Measurements from ENCODE around the gene ATP5F1E. TPM values are rescaled to one million over a fixed set of nuclear protein-coding genes. Genes with fewer than 3 reads are reported as not detected.

The ATP5F1E gene
- total RNA-seq, 1 donor from 2014 or later: 86.1 TPM

DNA sequence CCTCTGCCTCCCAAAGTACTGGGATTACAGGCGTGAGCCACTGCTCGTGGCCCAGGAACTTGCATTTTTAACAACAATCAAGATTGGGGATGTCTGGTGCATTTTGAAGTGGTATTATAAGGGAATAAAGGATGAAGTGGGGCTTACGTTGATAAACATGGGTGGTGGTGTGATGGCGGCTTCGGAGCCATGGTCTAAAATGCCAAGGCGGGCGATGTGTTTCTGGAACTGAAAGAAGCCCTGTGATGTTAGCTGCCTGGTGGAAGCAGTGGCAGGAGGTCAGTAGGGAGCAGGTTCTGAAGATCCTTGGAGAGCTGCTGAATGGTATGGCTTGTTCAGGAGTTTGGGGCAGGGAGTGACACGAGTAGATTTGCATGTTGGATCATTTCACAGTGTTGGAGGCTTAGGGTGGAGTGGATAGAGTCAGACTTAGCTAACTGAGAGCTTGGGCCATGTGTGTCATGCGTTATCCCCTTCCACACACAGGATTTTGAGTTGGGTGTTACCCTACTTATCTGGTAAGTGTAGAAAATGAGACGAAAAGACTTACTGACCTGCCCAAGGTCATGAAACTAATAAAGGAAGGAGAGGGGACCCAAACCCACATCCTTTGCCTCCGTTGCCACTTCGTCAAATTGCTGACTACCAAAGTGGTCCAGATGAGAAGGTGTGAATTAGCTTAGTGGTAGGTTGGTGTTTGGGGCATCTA is 49.6 kb downstream of the ATP5F1E start:
- peak overlapping the region; percentile 71 for H3K27ac Mint-ChIP-seq
- TF ChIP-seq, protein P1, sequence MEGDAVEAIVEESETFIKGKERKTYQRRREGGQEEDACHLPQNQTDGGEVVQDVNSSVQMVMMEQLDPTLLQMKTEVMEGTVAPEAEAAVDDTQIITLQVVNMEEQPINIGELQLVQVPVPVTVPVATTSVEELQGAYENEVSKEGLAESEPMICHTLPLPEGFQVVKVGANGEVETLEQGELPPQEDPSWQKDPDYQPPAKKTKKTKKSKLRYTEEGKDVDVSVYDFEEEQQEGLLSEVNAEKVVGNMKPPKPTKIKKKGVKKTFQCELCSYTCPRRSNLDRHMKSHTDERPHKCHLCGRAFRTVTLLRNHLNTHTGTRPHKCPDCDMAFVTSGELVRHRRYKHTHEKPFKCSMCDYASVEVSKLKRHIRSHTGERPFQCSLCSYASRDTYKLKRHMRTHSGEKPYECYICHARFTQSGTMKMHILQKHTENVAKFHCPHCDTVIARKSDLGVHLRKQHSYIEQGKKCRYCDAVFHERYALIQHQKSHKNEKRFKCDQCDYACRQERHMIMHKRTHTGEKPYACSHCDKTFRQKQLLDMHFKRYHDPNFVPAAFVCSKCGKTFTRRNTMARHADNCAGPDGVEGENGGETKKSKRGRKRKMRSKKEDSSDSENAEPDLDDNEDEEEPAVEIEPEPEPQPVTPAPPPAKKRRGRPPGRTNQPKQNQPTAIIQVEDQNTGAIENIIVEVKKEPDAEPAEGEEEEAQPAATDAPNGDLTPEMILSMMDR (IDR thresholded peaks at IDR 0.05): no peak
- no peaks in the 10 kb centered on the region for H3K27me3 Mint-ChIP-seq
- CTCF ChIA-PET: interaction anchor here (2.0 kb wide), 1 partner anchor 225 kb away, joined by 4 read pairs; no protein-coding TSS in a partner anchor
- POLR2A ChIA-PET: interaction anchor here (0.5 to 3.9 kb wide), 14 partner anchors 8 to 93 kb away, joined by 3 to 35 read pairs (median 4); partner anchors contain the start of gene ATP5F1E
- H3K36me3 Mint-ChIP-seq (ENCODE audit: low read depth): peaks cover 22% of the 10 kb centered on the region
- peaks cover 45% of the 10 kb centered on the region for H3K4me1 Mint-ChIP-seq
- intact Hi-C loops (cut with micrococcal nuclease): loop anchor here (5.0 kb wide), 2 partner anchors 45 to 240 kb away; no protein-coding TSS in a partner anchor
- DNase-seq: no peak
- H3K4me3 Mint-ChIP-seq: peak overlapping the region; percentile 91
- ATAC-seq (ENCODE audit: low read depth): no peak
- no peaks in the 10 kb centered on the region for H3K9me3 Mint-ChIP-seq

DNA sequence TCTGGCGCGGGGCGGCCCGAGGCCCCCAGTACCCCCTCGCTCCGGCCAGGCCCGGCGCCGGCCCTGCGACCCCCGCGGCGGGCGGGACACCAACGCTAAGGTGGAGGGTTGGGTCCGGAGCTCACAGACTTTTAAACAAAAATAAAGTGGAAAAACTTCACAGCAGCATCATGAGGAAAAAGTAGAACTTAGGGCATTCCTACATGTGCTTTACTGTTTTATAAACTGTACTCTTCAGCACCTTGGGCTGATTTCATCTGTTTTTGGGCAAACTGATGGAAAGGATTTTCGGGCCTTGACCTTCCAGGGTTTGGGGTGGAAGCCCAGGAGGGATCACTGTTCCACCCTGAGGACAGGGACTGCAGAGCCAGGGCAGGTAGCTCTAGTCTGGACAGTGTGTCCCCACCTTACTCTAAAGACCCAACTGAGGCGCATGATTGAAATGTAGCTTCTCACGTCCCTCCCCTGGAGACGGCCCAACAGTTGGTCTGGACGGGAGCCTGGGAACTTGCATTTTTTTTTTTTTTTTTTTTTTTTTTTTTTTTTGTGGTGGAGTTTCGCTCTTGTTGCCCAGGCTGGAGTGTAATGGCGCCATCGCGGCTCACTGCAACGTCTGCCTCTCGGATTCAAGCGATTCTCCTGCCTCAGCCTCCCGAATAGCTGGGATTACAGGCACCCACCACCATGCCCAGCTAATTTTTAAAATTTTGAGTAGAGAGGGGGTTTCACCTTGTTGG is 50.3 kb downstream of the ATP5F1E start:
- H3K4me1 Mint-ChIP-seq: peaks cover 45% of the 10 kb centered on the region
- no peak for ATAC-seq (ENCODE audit: low read depth)
- DNase-seq: no peak
- H3K27ac Mint-ChIP-seq: peak overlapping the region; percentile 80
- H3K4me3 Mint-ChIP-seq: peak overlapping the region; percentile 91
- CTCF ChIA-PET: interaction anchor here (0.6 kb wide), 1 partner anchor 232 kb away, joined by 5 read pairs; no protein-coding TSS in a partner anchor
- peaks cover under 1% of the 10 kb centered on the region for H3K9me3 Mint-ChIP-seq
- POLR2A ChIA-PET: interaction anchor here (0.6 to 3.9 kb wide), 16 partner anchors 12 to 1380 kb away, joined by 3 to 35 read pairs (median 6); partner anchors contain the start of gene ATP5F1E
- intact Hi-C loops (cut with micrococcal nuclease): loop anchor here (1.0 to 5.0 kb wide), 7 partner anchors 24 to 241 kb away; partner anchors contain the start of genes ATP5F1E and PRELID3B
- TF ChIP-seq, protein P1 (IDR thresholded peaks at IDR 0.05): no peak
- H3K27me3 Mint-ChIP-seq: no peaks in the 10 kb centered on the region
- H3K36me3 Mint-ChIP-seq (ENCODE audit: low read depth): peaks cover 14% of the 10 kb centered on the region

DNA sequence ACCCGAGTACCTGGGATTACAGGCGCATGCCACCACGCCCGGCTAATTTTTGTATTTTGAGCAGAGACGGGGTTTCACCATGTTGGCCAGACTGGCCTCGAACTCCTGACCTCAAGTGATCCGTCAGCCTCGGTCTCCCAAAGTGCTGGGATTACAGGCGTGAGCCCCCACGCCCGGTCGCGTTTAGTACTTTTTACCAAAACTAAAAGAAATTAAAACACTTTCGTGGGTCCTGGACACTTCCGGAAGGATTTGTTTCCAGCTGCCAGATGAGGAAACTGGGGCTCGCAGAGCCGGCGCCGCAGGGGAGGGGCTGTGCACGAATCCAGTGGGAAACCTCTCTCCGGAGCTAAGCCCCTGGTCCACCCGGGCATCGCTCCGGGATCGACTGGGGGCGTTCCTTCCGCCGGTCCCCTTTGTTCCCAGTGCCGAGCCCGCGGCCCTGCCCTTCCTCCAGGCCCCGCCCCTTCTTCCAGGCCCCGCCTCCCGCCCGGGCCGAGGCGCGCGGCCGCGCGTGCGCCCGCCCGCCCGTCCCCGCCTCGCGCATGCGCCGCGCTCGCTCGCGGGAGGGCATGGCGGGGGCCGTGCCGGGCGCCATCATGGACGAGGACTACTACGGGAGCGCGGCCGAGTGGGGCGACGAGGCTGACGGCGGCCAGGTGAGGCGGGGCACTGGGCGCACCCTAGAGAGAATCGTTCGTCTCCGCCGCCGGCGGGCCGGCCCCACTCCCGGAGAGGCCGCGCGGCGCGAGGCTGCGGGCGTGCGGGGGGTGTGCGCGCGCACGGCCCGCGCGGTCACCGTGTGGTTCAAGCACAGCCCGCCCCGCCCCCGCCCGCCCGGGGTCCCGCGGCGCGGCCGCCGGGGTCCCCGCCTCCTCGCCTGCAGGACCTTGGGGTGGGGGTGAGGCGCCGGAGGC is 51.2 kb downstream of the ATP5F1E start, which contains the start of gene NELFCD:
TSS of gene NELFCD (plus strand) at position 546 of the 917 bp plus-strand sequence. CDS start at position 600, 54 bp downstream.
- peak within 1 kb of the TSS; percentile 80 for H3K27ac Mint-ChIP-seq
- ATAC-seq (ENCODE audit: low read depth): peak; percentile 89
- TF ChIP-seq, protein P1 (IDR thresholded peaks at IDR 0.05): no peak
- H3K36me3 Mint-ChIP-seq (ENCODE audit: low read depth): peaks cover 7% of the 10 kb centered on the region
- ChIA-PET CTCF (no interaction called here), POLR2A (interaction anchor here (0.6 to 3.9 kb wide), 16 partner anchors 10 to 1379 kb away, joined by 3 to 35 read pairs (median 5); partner anchors contain the start of gene ATP5F1E)
- no peaks in the 10 kb centered on the region for H3K27me3 Mint-ChIP-seq
- peaks cover 45% of the 10 kb centered on the region for H3K4me1 Mint-ChIP-seq
- intact Hi-C loops (cut with micrococcal nuclease): loop anchor here (1.0 to 5.0 kb wide), 7 partner anchors 24 to 241 kb away; partner anchors contain the start of genes ATP5F1E and PRELID3B
- H3K4me3 Mint-ChIP-seq: peak within 1 kb of the TSS; percentile 91
- peaks cover 3% of the 10 kb centered on the region for H3K9me3 Mint-ChIP-seq
- peak; percentile 95 for DNase-seq

DNA sequence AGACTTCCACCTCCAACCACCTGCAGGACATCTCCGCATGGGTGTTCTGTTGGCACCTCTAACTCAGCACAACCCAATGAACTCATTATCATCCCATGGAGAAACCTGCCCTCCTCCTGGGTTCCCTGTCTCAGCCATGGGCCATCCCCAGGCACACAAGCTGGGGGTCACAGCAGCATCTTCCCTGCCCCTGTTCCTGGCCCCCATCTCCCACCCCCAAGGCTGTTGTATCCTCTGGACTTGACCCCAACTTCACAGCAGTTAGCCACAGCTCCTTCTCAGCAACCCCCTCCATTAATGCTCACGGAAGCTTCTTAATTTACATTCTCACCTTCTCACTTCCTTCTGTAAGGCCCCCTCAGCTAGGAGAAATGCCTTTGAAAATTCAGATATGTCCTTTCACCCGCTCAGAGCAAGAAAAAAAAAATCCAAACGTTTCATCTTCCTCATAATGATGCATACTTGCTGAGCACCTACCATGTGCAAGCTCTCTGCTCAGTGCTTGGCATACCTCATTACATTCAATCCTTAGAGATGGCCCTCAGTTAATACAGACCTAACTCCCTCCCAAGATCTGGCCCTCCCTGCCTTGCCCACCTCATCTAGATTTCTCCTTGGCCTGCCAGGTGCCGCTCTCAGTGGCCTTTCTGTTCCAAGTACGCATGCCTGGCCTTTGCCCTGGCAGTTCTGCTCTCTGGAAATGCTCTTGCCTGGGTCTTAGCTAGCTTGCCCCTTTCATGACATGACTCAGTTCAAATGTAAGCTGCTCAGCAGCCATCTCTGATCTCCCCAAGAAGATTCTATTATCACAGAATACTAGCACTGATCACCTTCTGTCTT is 53.6 kb downstream of the ATP5F1E start:
- POLR2A ChIA-PET: interaction anchor here (0.6 to 1.6 kb wide), 10 partner anchors 8 to 90 kb away, joined by 3 to 9 read pairs (median 4); partner anchors contain the start of gene ATP5F1E

More for the DNA sequence above, 53.6 kb downstream of the ATP5F1E start:
- Mint-ChIP-seq H3K36me3 (ENCODE audit: low read depth) (peaks cover 3% of the 10 kb centered on the region), H3K4me1 (peaks cover 37% of the 10 kb centered on the region), H3K9me3 (peaks cover 7% of the 10 kb centered on the region), H3K4me3 (peak overlapping the region; percentile 58), H3K27ac (peak overlapping the region; percentile 36), H3K27me3 (no peaks in the 10 kb centered on the region)
- no peak for DNase-seq
- ATAC-seq (ENCODE audit: low read depth): no peak
- CTCF ChIA-PET: interaction anchor here (0.6 kb wide), 1 partner anchor 12 kb away, joined by 3 read pairs; no protein-coding TSS in a partner anchor
- intact Hi-C loops (cut with micrococcal nuclease): no loop called here
- TF ChIP-seq, protein P1 (IDR thresholded peaks at IDR 0.05): no peak
